Measurements from ENCODE around the gene NTRK3.

The NTRK3 gene

GRCh38 chr15:87967951-87968350 is 288.6 kb downstream of the NTRK3 start:
- DNase-seq: no peak

DNA sequence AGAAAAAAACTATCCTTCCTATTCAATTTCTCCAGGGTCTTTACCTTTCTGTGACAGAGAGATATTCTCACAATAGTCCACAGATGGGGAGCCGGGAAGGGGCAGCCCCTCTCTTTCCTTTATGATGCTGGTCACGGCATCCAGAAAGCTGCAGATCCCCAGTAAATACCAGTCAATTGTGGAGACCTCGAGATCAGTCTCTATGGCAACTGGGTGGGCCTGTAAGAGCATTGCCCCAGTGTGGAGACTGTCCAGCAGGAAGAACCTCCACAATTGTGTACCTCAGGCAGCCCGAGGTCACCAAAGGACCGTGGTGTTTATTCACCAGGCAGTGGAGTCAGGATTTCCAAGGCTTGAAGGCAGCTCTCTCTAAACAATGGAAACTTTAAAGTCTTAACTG is 291.2 kb downstream of the NTRK3 start:
- no peak for DNase-seq

- no peak for DNase-seq
Observed at GRCh38 chr15:87962428-87962827, 294.1 kb downstream of the NTRK3 start.

GRCh38 chr15:87961851-87962420 is 294.6 kb downstream of the NTRK3 start:
- DNase-seq: no peak

GRCh38 chr15:87959662-87960061 is 296.9 kb downstream of the NTRK3 start:
- DNase-seq: no peak

- no peak for DNase-seq
Observed at GRCh38 chr15:87959080-87959479, 297.5 kb downstream of the NTRK3 start.

- no peak for DNase-seq
Observed at GRCh38 chr15:87955284-87955909, 301.1 kb downstream of the NTRK3 start.

GRCh38 chr15:87954793-87955192 is 301.7 kb downstream of the NTRK3 start:
- DNase-seq: no peak

GRCh38 chr15:87952736-87953287 is 303.7 kb downstream of the NTRK3 start:
- DNase-seq: no peak

DNA sequence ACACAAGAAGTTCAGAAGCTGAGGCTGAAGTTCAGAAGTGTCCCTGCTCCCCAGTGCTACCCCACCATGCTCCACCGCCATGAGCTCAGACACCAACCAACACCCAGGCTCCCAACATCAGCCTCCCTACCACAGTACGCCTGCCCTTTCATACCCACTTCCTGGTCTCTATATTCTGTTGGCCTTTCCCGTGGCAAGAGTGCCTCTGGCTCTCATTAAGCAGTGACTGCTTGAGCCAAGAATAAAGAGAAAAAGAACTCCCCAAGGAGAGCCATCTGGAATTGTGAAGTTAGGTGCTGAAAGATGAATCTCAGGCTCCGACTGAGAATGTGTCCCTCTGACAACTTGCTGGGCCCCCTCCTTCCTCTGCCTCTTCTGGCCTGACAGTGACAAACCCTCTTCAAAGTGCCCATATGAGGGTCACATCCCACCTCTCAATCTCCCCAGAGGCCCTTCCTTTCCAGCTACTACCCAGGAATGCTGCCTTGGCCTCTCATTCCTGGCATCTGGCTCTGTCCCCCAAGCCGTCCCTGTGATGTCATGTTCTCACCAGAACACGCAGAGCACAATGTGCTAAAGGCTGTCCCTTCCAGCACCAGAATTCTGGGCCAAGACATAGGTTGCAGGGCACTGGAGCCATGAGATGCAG is 306.8 kb downstream of the NTRK3 start:
- DNase-seq: no peak

GRCh38 chr15:87949151-87949574 is 307.4 kb downstream of the NTRK3 start:
- DNase-seq: no peak

DNA sequence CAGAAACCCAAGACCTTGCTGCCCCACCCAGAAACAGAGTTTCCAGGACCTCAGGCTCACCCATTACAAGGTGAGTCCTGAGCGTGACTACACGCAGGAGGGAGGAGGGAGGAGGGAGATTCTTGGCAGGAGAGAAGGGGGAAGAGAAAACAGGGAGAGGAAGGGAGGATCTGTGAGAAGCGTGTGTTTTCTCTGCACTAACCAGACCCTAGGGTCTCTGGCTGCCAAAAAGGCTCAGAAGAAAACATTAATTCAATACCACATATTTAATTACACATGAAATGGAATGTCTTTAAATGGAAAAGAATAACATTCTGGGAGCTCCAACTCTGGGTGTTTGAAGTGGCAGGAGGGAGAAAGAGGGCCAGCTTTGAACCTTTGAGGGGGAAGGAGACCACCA is 309.0 kb downstream of the NTRK3 start:
- no peak for DNase-seq

- no peak for DNase-seq
Observed at GRCh38 chr15:87945246-87945645, 311.3 kb downstream of the NTRK3 start.

DNA sequence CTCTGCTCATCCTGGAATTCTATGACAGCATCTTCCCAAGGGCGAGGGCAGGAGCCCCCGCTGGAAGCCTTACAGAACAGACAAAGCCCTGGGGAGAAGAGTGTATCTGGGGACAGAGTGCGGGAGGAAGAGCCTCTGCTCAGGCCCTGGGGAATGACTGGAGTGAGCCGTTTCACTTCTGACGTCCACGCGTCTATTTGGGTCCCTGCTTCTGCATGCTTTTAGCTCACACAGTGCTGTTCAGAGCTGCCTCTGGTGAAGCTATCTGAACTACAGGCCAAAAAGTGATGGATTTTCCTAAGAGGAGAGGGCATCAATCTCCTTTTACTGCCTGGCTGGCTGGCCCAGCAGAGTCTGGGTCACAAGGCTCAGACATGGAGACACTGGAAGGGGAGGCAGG is 311.8 kb downstream of the NTRK3 start:
- DNase-seq: no peak

DNA sequence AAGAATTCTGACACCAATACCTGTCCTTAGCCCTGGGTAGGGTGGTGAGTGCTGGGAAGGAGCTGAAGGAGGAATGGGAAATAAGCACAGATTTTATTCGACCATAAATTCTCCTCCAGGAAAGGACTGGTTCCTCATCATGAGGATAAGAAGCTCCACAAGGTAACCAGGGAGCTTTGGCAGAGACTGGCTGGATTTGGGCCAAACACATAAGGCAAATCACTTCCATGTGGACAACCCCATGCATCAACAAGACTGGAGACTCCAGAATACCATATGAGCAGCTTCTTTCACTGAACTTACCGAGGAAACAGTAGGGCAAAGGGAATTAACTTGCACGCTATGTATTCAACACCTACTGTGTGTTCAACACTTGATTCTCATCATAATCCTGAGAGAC is 312.5 kb downstream of the NTRK3 start:
- DNase-seq: no peak

- no peak for DNase-seq
Observed at GRCh38 chr15:87943626-87944025, 312.9 kb downstream of the NTRK3 start.

DNA sequence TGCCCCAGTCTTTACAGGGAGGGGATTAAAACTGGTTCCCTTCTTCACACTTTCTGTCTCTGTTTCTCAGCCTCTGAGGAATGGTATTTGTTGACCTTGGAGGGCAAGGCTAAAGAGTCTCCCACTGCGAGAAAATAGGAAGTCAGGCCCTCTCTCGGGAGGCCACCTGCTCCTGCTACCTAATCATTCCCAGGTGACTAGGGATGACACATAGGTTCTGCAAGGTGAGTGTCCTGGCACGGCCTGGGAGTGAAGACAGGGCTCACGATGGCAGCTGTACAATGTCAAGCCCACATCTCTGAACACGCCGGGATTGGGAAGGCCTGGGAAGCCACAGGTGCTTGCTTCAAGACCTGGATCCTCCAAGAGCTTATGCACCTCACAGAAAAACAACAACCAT is 314.2 kb downstream of the NTRK3 start:
- DNase-seq: no peak

- DNase-seq: no peak
Observed at GRCh38 chr15:87941606-87942005, 314.9 kb downstream of the NTRK3 start.

GRCh38 chr15:87940768-87941167 is 315.8 kb downstream of the NTRK3 start:
- no peak for DNase-seq

DNA sequence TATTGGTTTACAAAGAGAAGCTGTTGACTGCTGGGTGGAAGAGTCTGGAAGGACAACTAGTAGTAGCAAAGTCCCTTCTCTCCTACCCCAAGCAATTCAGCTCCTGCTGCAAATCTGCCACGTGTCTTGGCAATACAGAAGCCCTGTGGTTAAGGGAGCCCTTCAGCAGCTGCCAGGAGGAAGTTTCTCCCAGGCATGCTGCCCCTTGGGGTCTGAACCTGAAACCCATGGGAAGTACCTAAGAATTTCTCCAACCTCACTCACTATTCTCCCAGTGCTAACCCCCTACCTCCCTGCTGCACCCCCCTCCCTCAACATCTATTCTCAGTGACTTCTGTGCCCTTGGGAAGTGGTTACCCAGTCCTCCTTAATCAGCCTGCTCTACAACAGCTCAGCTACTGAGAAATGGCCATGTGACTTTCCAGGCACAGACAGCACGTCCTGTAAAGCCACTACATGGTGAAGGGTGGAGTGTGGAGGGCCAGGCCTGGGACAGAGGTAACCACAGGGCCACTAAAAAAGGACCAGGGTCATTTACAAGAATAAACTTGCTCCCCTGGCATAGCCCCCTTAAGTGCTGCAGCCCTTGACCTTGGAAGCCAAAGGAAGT is 316.6 kb downstream of the NTRK3 start:
- no peak for DNase-seq

DNA sequence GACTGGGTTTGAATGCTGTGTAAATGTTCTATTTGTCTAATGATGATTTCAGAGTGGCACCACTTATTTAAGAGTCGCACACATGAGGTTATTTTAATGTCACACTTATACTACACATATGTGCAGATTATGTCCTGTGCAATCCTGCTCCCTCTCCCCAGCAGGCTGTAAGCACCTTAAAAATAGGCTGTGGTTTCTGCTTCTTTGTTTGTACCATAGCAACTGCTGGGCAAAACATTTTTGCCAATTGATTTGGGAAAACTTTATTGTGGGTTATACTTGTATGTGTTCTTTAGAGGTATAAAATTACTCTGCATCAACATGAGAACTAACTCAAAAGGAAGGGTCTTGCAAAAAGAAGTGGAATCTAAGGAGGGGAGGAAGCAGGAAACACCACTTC is 318.5 kb downstream of the NTRK3 start:
- no peak for DNase-seq

GRCh38 chr15:87935583-87935982 is 321.0 kb downstream of the NTRK3 start:
- no peak for DNase-seq

- no peak for DNase-seq
Observed at GRCh38 chr15:87931584-87931983, 325.0 kb downstream of the NTRK3 start.

DNA sequence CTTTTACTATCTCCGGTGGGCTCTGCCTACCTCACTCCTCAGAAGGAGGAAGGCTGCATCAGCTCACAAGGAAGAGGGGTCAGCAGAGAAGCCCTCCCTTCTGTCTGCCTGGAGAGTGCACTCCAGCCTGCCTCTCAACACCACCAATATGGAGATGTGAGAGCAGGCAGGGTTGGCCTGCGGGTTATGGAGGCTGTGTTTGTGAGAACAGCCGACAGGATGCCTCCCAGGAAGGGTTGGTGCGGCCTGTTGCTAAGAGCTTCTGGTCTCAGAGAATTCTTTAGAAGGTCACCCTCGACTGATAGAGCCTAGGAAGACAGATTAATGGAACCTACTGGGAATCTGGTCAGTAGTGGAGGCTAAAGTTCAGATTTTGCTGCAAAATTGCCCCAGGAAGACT is 326.1 kb downstream of the NTRK3 start:
- DNase-seq: no peak

Data from NCI-H82 (cell line).